Mesenchymal stem cell (in vitro differentiated cells and primary cell): ENCODE results near the gene NT5C.
A peak's percentile ranks its signal among the peaks of the same experiment; 100 is the strongest.
"Not testable (repeated sequence)": the region's sequence is repeated elsewhere in the genome, so short reads cannot be mapped to it uniquely, and the experiment has no call there.

Experiments
- DNase-seq: peaks from one replicate; pipeline ENCODE4 v3.0.0-alpha.2; 2013
- H2AFZ ChIP-seq: one replicate; pipeline ENCODE4 v1.6.1; 2013; ENCODE audit warnings: low read depth, mild to moderate bottlenecking, control low read depth, inconsistent platforms, low read length, moderate library complexity
- H2AK5ac ChIP-seq: 2 replicates; pipeline ENCODE4 v1.6.1; 2013; ENCODE audit warnings: low read length, moderate library complexity, mild to moderate bottlenecking, inconsistent platforms; ENCODE audit not compliant: severe bottlenecking
- H2BK120ac ChIP-seq: one replicate; pipeline ENCODE4 v1.6.1; 2013; ENCODE audit warnings: low read depth, mild to moderate bottlenecking, inconsistent platforms, low read length, moderate library complexity
- H2BK12ac ChIP-seq, 2 experiments: one replicate each; pipeline ENCODE4 v1.6.1; 2013; ENCODE audit warnings: inconsistent platforms in 2 of 2, low read length in 2 of 2, mild to moderate bottlenecking in 2 of 2, moderate library complexity in 2 of 2, control low read depth in 1 of 2
- H2BK15ac ChIP-seq: one replicate; pipeline ENCODE4 v1.6.1; 2013; ENCODE audit warnings: mild to moderate bottlenecking, low read depth, inconsistent platforms; ENCODE audit not compliant: poor library complexity, severe bottlenecking
- H2BK5ac ChIP-seq: 2 replicates; pipeline ENCODE4 v1.6.1; 2013; ENCODE audit warnings: low read depth, mild to moderate bottlenecking, low read length, control low read depth, inconsistent platforms; ENCODE audit not compliant: poor library complexity, severe bottlenecking
- H3K14ac ChIP-seq, 2 experiments: one replicate each; pipeline ENCODE4 v1.6.1; 2013; ENCODE audit warnings: inconsistent platforms in 2 of 2, low read length in 2 of 2, control low read depth in 1 of 2, mild to moderate bottlenecking in 1 of 2, moderate library complexity in 1 of 2
- H3K18ac ChIP-seq, 2 experiments: one replicate each; pipeline ENCODE4 v1.6.1; 2013; ENCODE audit warnings: inconsistent platforms in 2 of 2, low read length in 2 of 2, control low read depth in 1 of 2, low read depth in 1 of 2, mild to moderate bottlenecking in 1 of 2
- H3K23ac ChIP-seq, 2 experiments: one replicate each; pipeline ENCODE4 v1.6.1; 2013; ENCODE audit warnings: inconsistent platforms in 2 of 2, low read length in 2 of 2, mild to moderate bottlenecking in 2 of 2, moderate library complexity in 2 of 2, control low read depth in 1 of 2
- H3K27ac ChIP-seq: 2 replicates; pipeline ENCODE4 v1.5.1; 2013; ENCODE audit warnings: mild to moderate bottlenecking, moderate library complexity, low read length, control low read depth, inconsistent platforms; ENCODE audit not compliant: poor library complexity, severe bottlenecking
- H3K27me3 ChIP-seq, 2 experiments: 2 replicates each; pipeline versions ENCODE4 v1.6.1 to v1.7.0; 2013; ENCODE audit warnings: low read length in 2 of 2, mild to moderate bottlenecking in 2 of 2, moderate library complexity in 2 of 2, control low read depth in 1 of 2, inconsistent platforms in 1 of 2; ENCODE audit not compliant: control insufficient read depth in 1 of 2, insufficient read depth in 1 of 2
- H3K36me3 ChIP-seq, 2 experiments: 2 replicates each; pipeline versions ENCODE4 v1.6.1 to v1.7.0; 2013; ENCODE audit warnings: low read length in 2 of 2, control low read depth in 1 of 2, inconsistent platforms in 1 of 2, low read depth in 1 of 2, mild to moderate bottlenecking in 1 of 2; ENCODE audit not compliant: insufficient read depth in 2 of 2, control insufficient read depth in 1 of 2
- H3K4ac ChIP-seq, 2 experiments: one replicate each; pipeline ENCODE4 v1.6.1; 2013; ENCODE audit warnings: inconsistent platforms in 2 of 2, low read length in 2 of 2, mild to moderate bottlenecking in 2 of 2, moderate library complexity in 2 of 2, control low read depth in 1 of 2, low read depth in 1 of 2
- H3K4me1 ChIP-seq: 2 replicates; pipeline ENCODE4 v1.6.1; 2013; ENCODE audit warnings: low read depth, low read length, control low read depth; ENCODE audit not compliant: control insufficient read depth, insufficient read depth
- H3K4me2 ChIP-seq: 2 replicates; pipeline ENCODE4 v1.6.1; 2013; ENCODE audit warnings: low read length, mild to moderate bottlenecking, inconsistent platforms; ENCODE audit not compliant: poor library complexity, severe bottlenecking
- H3K4me3 ChIP-seq, 2 experiments: 2 replicates each; pipeline versions ENCODE4 v1.5.1 to v1.7.0; 2013; ENCODE audit warnings: low read length in 2 of 2, mild to moderate bottlenecking in 2 of 2, control low read depth in 1 of 2, low read depth in 1 of 2; ENCODE audit not compliant: insufficient read depth in 1 of 2
- H3K79me1 ChIP-seq: replicated peaks from 2 replicates; pipeline ENCODE4 v1.6.1; 2013; ENCODE audit warnings: mild to moderate bottlenecking, control low read depth, low read length, inconsistent platforms; ENCODE audit not compliant: poor library complexity, severe bottlenecking
- H3K9ac ChIP-seq: 2 replicates; pipeline ENCODE4 v1.7.0; 2013; ENCODE audit warnings: mild to moderate bottlenecking, low read length, moderate library complexity
- H3K9me3 ChIP-seq: 2 replicates; pipeline ENCODE4 v1.7.0; 2013; ENCODE audit warnings: mild to moderate bottlenecking, low read length; ENCODE audit not compliant: control insufficient read depth
- H4K8ac ChIP-seq: one replicate; pipeline ENCODE4 v1.6.1; 2013; ENCODE audit warnings: inconsistent platforms, mild to moderate bottlenecking, low read length, moderate library complexity
- H4K91ac ChIP-seq: one replicate; pipeline ENCODE4 v1.6.1; 2013; ENCODE audit warnings: mild to moderate bottlenecking, low read length, inconsistent platforms
- WGBS: methylation state at CpG from one replicate; pipeline ENCODE4 v1.1.7; 2013; ENCODE audit warnings: mixed read lengths; 5-methylcytosine and 5-hydroxymethylcytosine counted together

The NT5C gene

DNA sequence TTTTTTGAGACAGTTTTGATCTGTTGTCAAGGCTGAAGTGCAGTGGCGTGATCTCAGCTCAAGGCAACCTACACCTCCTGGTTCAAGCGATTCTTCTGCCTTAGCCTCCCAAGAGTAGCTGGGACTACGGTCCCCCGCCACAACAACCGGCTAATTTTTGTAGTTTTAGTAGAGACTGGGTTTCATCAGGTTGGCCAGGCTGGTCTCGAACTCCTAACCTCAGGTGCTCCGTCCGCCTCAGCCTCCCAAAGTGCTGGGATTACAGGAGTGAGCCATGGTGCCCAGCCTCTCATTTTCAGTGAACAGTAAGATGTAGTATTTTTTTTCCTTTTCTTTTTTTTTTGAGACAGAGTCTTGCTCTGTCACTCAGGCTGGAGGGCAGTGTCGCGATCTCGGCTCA is 43.5 kb upstream of the NT5C start:
- Histone ChIP-seq H3K36me3 (peaks cover 68 to 89% of the 10 kb centered on the region in 2 experiments), H2AFZ (no peak overlapping the region), H2BK120ac (no peak overlapping the region), H3K27me3 (no peaks in the 10 kb centered on the region), H3K79me1 (peaks cover 6% of the 10 kb centered on the region), H3K23ac (no peak overlapping the region), H4K8ac (no peak overlapping the region), H3K14ac (no peak overlapping the region), H3K9ac (no peak overlapping the region), H3K18ac (no peak overlapping the region), H3K4ac (no peak overlapping the region), H3K27ac (no peak overlapping the region), H2AK5ac (no peak overlapping the region), H3K4me2 (no peak overlapping the region), H3K4me3 (no peak overlapping the region), H3K4me1 (peaks cover 4% of the 10 kb centered on the region), H4K91ac (no peak overlapping the region), H2BK15ac (no peak overlapping the region), H2BK5ac (no peak overlapping the region), H2BK12ac (no peak overlapping the region), H3K9me3 (no peaks in the 10 kb centered on the region)
- WGBS = 98% methylated on average over 8 of the region's 11 CpGs
- DNase-seq = no peak

DNA sequence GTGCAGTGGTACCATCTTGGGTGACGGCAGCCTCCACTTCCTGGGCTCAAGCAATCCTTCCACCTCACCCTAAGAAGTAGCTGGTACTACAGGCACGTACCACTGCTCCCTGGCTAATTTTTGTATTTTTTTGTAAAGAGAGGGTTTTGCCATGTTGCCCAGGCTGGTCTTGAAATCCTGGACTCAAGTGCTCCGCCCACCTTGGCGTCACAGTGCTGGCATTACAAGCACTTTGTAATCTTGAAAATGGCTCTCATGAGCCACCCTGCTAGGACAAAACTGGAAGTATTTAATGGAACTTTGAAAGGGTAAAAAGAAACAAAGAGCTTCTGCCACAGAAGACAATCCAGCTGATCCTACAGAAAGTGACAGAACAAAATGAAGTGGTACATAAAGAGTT is 42.0 kb upstream of the NT5C start:
- Histone ChIP-seq H4K8ac (no peak overlapping the region), H3K79me1 (peaks cover 9% of the 10 kb centered on the region), H2BK12ac (no peak overlapping the region), H4K91ac (no peak overlapping the region), H3K14ac (no peak overlapping the region), H3K9ac (peak overlapping the region; percentile 36), H3K4me1 (no peaks in the 10 kb centered on the region), H3K4me2 (no peak overlapping the region), H3K27ac (no peak overlapping the region), H2BK120ac (no peak overlapping the region), H2BK15ac (no peak overlapping the region), H3K4me3 (no peak overlapping the region), H2AFZ (no peak overlapping the region), H2BK5ac (no peak overlapping the region), H3K27me3 (no peaks in the 10 kb centered on the region), H3K23ac (no peak overlapping the region), H2AK5ac (no peak overlapping the region), H3K36me3 (peaks cover 69 to 81% of the 10 kb centered on the region in 2 experiments), H3K9me3 (no peaks in the 10 kb centered on the region), H3K18ac (no peak overlapping the region), H3K4ac (no peak overlapping the region)
- WGBS = 98% methylated on average over 3 of the region's 4 CpGs
- DNase-seq = no peak

DNA sequence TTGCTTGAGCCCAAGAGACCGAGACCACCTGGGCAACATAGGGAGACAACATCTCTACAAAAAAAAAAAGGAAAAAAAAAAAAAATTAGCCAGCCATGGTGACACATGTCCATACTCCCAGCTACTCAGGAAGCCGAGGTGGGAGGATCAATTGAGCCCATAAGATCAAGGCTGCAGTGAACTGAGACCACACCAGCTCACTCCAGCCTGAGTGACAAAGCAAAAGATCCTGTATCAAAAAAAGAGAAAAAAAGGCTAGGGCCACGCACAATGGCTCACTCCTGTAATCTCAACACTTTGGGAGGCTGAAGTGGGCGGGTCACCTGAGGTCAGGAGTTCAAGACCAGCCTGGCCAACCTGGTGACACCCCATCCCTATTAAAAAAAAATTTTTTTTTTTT is 37.5 kb upstream of the NT5C start:
- H4K8ac ChIP-seq = peak overlapping the region; percentile 60
- no peak overlapping the region for H3K4me2 ChIP-seq
- H2AFZ ChIP-seq = no peak overlapping the region
- H3K9ac ChIP-seq = no peak overlapping the region
- H3K27me3 ChIP-seq = no peaks in the 10 kb centered on the region
- H3K36me3 ChIP-seq = peaks cover 59 to 69% of the 10 kb centered on the region in 2 experiments
- no peak overlapping the region for H2BK5ac ChIP-seq
- no peak overlapping the region for H3K14ac ChIP-seq
- no peak overlapping the region for H2BK120ac ChIP-seq
- no peak overlapping the region for H2AK5ac ChIP-seq
- H3K27ac ChIP-seq = no peak overlapping the region
- no peak overlapping the region for H3K18ac ChIP-seq
- no peak overlapping the region for H2BK15ac ChIP-seq
- H3K23ac ChIP-seq = no peak overlapping the region
- no peaks in the 10 kb centered on the region for H3K9me3 ChIP-seq
- H3K4me3 ChIP-seq = no peak overlapping the region
- H3K79me1 ChIP-seq = peaks cover 17% of the 10 kb centered on the region
- no peak overlapping the region for H4K91ac ChIP-seq
- no peak for DNase-seq
- no peak overlapping the region for H2BK12ac ChIP-seq
- H3K4ac ChIP-seq = no peak overlapping the region
- WGBS = 100% methylated on average over 3 of the region's 4 CpGs
- no peaks in the 10 kb centered on the region for H3K4me1 ChIP-seq

DNA sequence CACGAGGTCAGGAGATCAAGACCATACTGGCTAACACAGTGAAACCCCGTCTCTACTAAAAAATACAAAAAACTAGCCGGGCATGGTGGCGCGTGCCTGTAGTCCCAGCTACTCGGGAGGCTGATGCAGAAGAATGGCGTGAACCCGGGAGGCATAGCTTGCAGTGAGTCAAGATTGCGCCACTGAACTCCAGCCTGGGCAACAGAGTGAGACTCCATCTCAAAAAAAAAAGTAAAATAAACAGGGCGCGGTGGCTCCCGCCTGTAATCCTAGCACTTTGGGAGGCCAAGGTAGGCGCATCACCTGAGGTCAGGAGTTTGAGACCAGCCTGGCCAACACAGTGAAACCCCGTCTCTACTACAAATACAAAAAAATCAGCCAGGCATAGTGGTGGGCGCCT is 33.1 kb upstream of the NT5C start:
- H3K27me3 ChIP-seq, H2BK15ac ChIP-seq, H2BK120ac ChIP-seq, H3K9me3 ChIP-seq, H2AFZ ChIP-seq, H3K14ac ChIP-seq, H2BK12ac ChIP-seq, H3K18ac ChIP-seq, H3K27ac ChIP-seq, H3K4me3 ChIP-seq, H3K4me2 ChIP-seq, H3K4ac ChIP-seq, H4K8ac ChIP-seq, H3K23ac ChIP-seq, H3K4me1 ChIP-seq, H2AK5ac ChIP-seq, H2BK5ac ChIP-seq, H3K9ac ChIP-seq, DNase-seq, H4K91ac ChIP-seq: not testable (repeated sequence)
- 95% methylated on average over 13 of the region's 15 CpGs for WGBS
- peaks cover 48 to 65% of the 10 kb centered on the region in 2 experiments for H3K36me3 ChIP-seq
- peaks cover 13% of the 10 kb centered on the region for H3K79me1 ChIP-seq
